HG02870 (cell line): ENCODE measurements around the gene ZAR1L.

Experiments
- ATAC-seq: cut with Tn5 transposase; IDR thresholded peaks from one replicate; pipeline ENCODE4 v1.9.1; 2021; ENCODE audit warnings: mild to moderate bottlenecking, moderate library complexity; ENCODE audit not compliant: unreplicated experiment

Gene ZAR1L

DNA sequence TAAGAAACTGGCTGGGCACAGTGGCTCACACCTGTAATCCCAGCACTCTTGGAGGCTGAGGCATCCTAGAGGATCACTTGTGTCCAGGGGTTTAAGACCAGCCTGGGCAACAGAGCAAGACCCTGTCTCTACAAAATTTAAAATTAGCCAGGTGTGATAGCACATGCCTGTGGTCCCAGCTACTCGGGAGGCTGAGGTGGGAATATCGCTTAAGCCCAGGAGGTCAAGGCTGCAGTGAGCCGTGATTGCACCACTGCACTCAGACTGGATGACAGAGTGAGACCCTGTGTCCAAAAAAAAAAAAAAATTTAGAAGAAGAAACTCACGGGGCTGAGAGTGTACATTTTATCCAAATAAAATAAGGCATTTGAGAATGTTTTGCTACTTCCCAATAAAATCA lies 58.9 kb downstream of the ZAR1L start:
- ATAC-seq = no peak

DNA sequence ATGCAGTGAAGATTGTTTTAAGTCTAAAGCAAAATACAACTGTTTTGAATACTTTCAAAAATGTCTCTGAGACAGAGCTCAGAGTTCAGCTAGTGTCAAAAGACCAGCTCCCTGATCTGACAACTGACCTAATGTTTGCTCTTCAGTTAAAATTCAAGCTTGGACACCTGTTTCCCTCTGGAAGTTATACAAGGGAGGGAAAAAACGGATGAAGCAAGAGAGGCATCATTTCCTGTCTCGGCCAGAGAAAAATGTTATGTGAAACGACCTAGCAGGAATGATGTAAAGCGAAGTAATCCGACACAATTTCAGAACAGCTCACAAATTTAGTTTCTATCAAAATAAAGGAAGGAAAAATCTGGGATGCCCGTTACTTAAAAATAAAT lies 59.4 kb downstream of the ZAR1L start:
- ATAC-seq = no peak

DNA sequence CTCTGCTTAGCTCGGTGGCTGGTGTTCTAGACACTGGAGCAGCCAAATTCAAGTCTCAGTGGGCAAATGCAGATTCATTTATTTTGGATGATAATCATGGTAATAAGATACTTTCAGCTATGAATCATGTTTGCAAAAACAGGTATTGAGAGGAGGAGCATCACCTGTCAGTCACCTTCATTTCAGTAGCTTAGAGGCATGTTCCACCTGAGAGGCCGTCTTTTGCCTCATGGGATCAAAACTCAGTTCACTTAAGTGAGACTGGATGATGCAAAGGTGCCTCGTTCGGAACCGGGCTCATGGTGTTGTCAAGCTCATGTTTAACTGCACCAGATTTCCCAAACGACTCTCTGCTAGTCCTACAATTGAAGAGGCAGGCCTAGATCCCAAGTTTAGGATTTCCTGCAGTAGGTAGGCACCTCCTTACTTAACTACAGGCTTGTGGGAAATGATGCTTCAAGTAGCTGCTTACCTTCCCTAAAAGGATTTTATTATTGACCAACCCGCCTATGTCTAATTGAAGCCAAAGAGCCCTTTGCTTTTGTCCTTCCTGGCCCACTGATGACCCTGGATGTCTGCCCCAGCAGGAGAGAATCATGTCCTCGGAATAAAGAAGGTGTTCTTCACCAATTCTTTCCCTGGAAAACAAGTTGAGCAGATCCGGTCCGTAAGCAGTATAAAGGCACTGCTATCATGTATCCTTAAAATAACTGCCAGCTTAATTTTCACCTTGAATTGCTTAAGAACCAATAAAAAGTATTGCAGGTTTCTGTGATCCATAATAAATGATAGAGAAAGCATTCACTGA lies 60.0 kb downstream of the ZAR1L start:
- ATAC-seq = no peak

- no peak for ATAC-seq
Observed at GRCh38 chr13:32254416-32254815, 60.7 kb downstream of the ZAR1L start.

- no peak for ATAC-seq
Observed at GRCh38 chr13:32253911-32254399, 61.2 kb downstream of the ZAR1L start.
